ENCODE results near the gene SMG5.

Gene SMG5

DNA sequence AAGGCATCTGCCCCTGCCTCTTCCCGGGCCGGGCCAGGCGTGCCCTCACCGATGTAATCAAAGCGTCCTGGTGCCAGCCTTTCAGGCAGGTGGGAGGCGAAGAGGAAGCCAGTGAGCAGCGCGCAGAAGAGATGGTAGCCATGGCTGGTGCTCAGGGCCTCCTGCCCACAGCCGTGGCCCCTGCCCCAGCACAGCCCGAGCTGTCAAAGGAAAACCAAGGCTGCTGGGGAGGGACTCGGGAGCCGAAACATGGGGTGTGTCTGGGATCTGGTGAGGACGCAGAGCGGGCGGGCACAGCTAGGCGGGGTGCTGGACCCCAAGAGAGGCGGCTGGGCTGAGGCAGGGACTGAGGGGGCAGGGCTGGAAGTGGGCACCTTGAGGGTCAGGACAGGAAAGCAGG lies 37.9 kb downstream of the SMG5 start:
- H3K27ac ChIP-seq, result no peak overlapping the region
- TF ChIP-seq, protein P1, sequence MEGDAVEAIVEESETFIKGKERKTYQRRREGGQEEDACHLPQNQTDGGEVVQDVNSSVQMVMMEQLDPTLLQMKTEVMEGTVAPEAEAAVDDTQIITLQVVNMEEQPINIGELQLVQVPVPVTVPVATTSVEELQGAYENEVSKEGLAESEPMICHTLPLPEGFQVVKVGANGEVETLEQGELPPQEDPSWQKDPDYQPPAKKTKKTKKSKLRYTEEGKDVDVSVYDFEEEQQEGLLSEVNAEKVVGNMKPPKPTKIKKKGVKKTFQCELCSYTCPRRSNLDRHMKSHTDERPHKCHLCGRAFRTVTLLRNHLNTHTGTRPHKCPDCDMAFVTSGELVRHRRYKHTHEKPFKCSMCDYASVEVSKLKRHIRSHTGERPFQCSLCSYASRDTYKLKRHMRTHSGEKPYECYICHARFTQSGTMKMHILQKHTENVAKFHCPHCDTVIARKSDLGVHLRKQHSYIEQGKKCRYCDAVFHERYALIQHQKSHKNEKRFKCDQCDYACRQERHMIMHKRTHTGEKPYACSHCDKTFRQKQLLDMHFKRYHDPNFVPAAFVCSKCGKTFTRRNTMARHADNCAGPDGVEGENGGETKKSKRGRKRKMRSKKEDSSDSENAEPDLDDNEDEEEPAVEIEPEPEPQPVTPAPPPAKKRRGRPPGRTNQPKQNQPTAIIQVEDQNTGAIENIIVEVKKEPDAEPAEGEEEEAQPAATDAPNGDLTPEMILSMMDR (conservative IDR thresholded peaks at IDR 0.05), result no peak

DNA sequence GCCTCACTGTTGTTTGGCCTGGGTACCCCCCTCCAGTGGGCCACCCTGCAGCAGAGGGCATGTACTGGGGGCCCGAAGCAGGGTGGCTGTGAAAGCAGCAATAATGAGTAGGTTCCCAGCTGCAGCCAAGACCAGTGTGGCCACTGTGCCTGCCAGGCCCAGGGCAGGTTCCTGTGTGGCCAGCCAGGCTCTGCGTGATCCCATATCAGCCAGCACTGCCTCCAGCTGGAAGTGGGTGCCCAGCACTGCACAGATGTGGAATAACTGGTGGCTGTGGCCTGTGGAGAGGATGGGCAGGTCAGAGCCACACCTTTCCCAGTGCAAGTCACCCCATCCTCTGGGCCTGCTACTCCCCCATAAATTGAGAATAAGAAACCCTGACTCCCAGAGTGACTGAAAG lies 38.5 kb downstream of the SMG5 start:
- H3K27ac ChIP-seq, result no peak overlapping the region
- TF ChIP-seq, protein P1 (conservative IDR thresholded peaks at IDR 0.05), result no peak

DNA sequence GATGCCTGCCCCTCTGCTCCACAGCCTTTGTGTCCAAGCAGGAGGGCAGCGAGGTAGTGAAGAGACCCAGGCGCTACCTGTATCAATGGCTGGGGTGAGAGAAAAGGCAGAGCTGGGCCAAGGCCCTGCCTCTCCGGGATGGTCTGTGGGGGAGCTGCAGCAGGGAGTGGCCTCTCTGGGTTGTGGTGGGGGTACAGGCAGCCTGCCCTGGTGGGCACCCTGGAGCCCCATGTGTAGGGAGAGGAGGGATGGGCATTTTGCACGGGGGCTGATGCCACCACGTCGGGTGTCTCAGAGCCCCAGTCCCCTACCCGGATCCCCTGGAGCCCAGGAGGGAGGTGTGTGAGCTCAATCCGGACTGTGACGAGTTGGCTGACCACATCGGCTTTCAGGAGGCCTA lies 39.9 kb downstream of the SMG5 start:
- TF ChIP-seq, protein P1 (conservative IDR thresholded peaks at IDR 0.05), result no peak
- H3K27ac ChIP-seq, result no peak overlapping the region

DNA sequence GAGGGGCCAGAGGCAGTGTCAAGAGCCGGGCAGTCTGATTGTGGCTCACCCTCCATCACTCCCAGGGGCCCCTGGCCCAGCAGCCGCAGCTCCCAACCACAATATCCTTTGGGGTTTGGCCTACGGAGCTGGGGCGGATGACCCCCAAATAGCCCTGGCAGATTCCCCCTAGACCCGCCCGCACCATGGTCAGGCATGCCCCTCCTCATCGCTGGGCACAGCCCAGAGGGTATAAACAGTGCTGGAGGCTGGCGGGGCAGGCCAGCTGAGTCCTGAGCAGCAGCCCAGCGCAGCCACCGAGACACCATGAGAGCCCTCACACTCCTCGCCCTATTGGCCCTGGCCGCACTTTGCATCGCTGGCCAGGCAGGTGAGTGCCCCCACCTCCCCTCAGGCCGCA lies 40.7 kb downstream of the SMG5 start, which contains the start of gene BGLAP:
Gene BGLAP, plus strand, starts transcription at position 259 of the 400 bp plus-strand sequence. Its CDS starts 48 bp downstream, at position 307.
- no peak within 1 kb of the TSS for H3K27ac ChIP-seq
- TF ChIP-seq, protein P1 (conservative IDR thresholded peaks at IDR 0.05), result no peak

DNA sequence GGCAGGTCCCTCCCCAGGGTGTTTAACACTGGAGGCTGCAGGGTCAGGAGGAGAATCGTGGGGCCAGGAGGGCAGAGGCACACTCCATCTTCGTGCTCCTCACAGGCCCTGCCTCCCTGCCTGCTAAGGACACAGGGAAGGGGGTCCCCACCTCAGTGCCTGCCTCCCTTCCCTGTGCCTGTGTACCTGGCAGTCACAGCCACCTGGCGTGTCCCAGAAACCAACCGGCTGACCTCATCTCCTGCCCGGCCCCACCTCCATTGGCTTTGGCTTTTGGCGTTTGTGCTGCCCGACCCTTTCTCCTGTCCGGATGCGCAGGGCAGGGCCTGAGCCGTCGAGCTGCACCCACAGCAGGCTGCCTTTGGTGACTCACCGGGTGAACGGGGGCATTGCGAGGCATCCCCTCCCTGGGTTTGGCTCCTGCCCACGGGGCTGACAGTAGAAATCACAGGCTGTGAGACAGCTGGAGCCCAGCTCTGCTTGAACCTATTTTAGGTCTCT lies 41.3 kb downstream of the SMG5 start:
- TF ChIP-seq, protein P1 (conservative IDR thresholded peaks at IDR 0.05), result no peak
- no peak overlapping the region for H3K27ac ChIP-seq

DNA sequence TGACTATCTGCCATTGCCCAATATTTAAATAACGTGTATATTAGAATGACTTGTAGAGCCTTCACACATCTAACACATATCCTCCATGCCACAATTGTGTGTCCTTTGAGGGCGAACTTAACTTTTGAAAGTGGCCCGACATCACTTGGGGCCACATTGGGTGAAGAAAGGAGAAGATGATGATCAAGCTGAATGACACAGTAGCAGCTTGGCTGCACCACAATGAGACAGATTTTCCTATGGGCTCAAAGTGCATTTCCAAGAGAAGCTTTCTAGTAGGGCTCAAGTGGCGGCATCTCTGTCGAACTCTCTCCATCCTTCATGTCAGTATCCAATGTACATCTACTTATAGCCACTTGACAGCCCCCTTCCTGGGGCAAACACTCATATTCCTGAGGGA lies 44.4 kb downstream of the SMG5 start:
- H3K27ac ChIP-seq, result no peak overlapping the region
- TF ChIP-seq, protein P1 (conservative IDR thresholded peaks at IDR 0.05), result no peak

DNA sequence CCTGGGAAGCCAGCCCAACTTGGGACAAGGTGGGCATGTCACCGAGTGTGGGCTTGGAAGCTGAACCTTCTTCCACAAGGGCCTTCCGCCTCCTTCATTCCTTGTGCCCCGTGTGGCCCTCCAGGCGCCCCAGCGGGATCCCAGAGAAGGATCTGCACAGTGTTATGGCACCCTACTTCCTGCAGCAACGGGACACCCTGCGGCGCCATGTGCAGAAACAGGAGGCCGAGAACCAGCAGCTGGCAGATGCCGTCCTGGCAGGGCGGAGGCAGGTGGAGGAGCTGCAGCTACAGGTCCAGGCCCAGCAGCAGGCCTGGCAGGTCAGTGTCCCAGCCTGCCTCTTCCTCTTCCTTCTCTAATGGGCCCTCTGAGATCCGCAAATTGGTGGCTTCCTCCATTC lies 46.5 kb downstream of the SMG5 start:
- H3K27ac ChIP-seq, result no peak overlapping the region
- TF ChIP-seq, protein P1 (conservative IDR thresholded peaks at IDR 0.05), result no peak
